RPMI7951 (cell line): ENCODE measurements around the gene YPEL4. TPM values are rescaled to one million over a fixed set of nuclear protein-coding genes. Genes with fewer than 3 reads are reported as not detected.

Source experiments
- total RNA-seq: library from RNA; depleted of rRNA; stranded (reverse); fragments of >200 nt; shearing (Covaris generic); gene quantifications from 2 replicates; pipeline ENCODE4 v1.2.3, GENCODE V29; 2014; rRNA removed

Gene YPEL4
- total RNA-seq, 1 experiment from 2014 or later, result 1.1 TPM

Other genes with a start within 250 kb of the YPEL4 start
- gene SLC43A3, start 222.8 kb downstream of the YPEL4 start, total RNA-seq, result 58.4 and 64.5 TPM in 2 replicates
- 0.72 and 0.88 TPM in 2 replicates for gene RTN4RL2, start 189.4 kb downstream of the YPEL4 start, total RNA-seq
- gene SLC43A1, start 134.2 kb downstream of the YPEL4 start, total RNA-seq, result 6.5 and 7.3 TPM in 2 replicates
- gene TIMM10, start 119.2 kb downstream of the YPEL4 start, total RNA-seq, result 83.3 and 89.8 TPM in 2 replicates
- not detected in 2 replicates for gene SMTNL1, start 112.3 kb downstream of the YPEL4 start, total RNA-seq
- gene UBE2L6, start 82.2 kb downstream of the YPEL4 start, total RNA-seq, result 57.7 and 62.9 TPM in 2 replicates
- gene SERPING1, start 52.2 kb downstream of the YPEL4 start, total RNA-seq, result 0.10 and 0.48 TPM in 2 replicates
- gene CLP1, start 7.8 kb upstream of the YPEL4 start, total RNA-seq, result 27.2 and 29.0 TPM in 2 replicates
- 21.6 and 22.6 TPM in 2 replicates for gene ZDHHC5, start 18.2 kb upstream of the YPEL4 start, total RNA-seq
- 37.8 and 38.6 TPM in 2 replicates for gene MED19, start 62.3 kb upstream of the YPEL4 start, total RNA-seq
- 120 and 147 TPM in 2 replicates for gene TMX2, start 62.7 kb upstream of the YPEL4 start, total RNA-seq
- gene SELENOH, start 91.6 kb upstream of the YPEL4 start, total RNA-seq, result 125 and 232 TPM in 2 replicates
- gene BTBD18, start 101.9 kb upstream of the YPEL4 start, total RNA-seq, result not detected in 2 replicates
- 69.5 and 70.9 TPM in 2 replicates for gene CTNND1, start 111.9 kb upstream of the YPEL4 start, total RNA-seq